Liver (tissue), 3 donors: ENCODE results near the gene PCDH15.

Source experiments
- CTCF ChIP-seq: fragments of 150-350 bp; IDR thresholded peaks from 2 replicates; pipeline ENCODE4 v1.5.1; 2017; ENCODE audit warnings: improper control_type of control experiment, low read depth, low read length; ENCODE audit not compliant: missing input control
- GABPA ChIP-seq, 2 donors: IDR thresholded peaks in 1 of 2; conservative IDR thresholded peaks in 1 of 2; 2 replicates each; pipeline ENCODE4 v1.6.1; 2016; ENCODE audit warnings: antibody characterized with exemption in 2 of 2, mild to moderate bottlenecking in 1 of 2, moderate library complexity in 1 of 2
- NR2F2 ChIP-seq: IDR thresholded peaks from 2 replicates; pipeline ENCODE4 v1.6.1; 2016; ENCODE audit warnings: antibody characterized with exemption
- donor health status: healthy.
- donor health status: healthy.

- TF ChIP-seq GABPA (IDR thresholded peaks at IDR 0.05 in 1 of 2, conservative IDR thresholded peaks at IDR 0.05 in 1 of 2) (no peak), NR2F2 (no peak), CTCF (no peak)
Measured at GRCh38 chr10:54131833-54132232, 669.2 kb downstream of the PCDH15 start.
